OCI-LY7 (cell line): ENCODE results near the gene HGS.

Experiments used
- CTCF ChIP-seq: fragments of 200-600 bp; sonication (generic); conservative IDR thresholded peaks from 2 replicates; pipeline ENCODE4 v1.5.1; 2014; ENCODE audit warnings: mild to moderate bottlenecking, antibody characterized with exemption, low read length, moderate library complexity, mixed read lengths
- EZH2phosphoT487 ChIP-seq: fragments of 200-600 bp; sonication (generic); IDR thresholded peaks from 2 replicates; pipeline ENCODE4 v1.6.1; 2018; ENCODE audit warnings: low read depth, borderline replicate concordance, mild to moderate bottlenecking, mixed run types, antibody characterized with exemption, low read length, moderate library complexity, mixed read lengths

- TF ChIP-seq CTCF (no peak), EZH2phosphoT487 (no peak)
Measured at GRCh38 chr17:81725439-81725838, 41.6 kb downstream of the HGS start.
